HepG2 (cell line): ENCODE measurements around the gene ACSL6. TPM values are rescaled to one million over a fixed set of nuclear protein-coding genes. Genes with fewer than 3 reads are reported as not detected.

ENCODE experiments used
- FOXK1 ChIP-seq: sonication (generic); formaldehyde crosslinking; IDR thresholded peaks from 2 replicates; pipeline ENCODE4 v1.4.0; 2020; ENCODE audit warnings: low read depth, missing genetic modification reagents, borderline replicate concordance
- HOXA9 ChIP-seq: sonication (generic); formaldehyde crosslinking; IDR thresholded peaks from 2 replicates; pipeline ENCODE4 v1.8.1; 2022; ENCODE audit warnings: missing genetic modification reagents, mild to moderate bottlenecking, moderate library complexity, borderline replicate concordance
- NPAS2 ChIP-seq: sonication (generic); formaldehyde crosslinking; IDR thresholded peaks from 2 replicates; pipeline ENCODE4 v1.8.0; 2022; ENCODE audit warnings: mild to moderate bottlenecking, missing genetic modification reagents, borderline replicate concordance
- RFX5 ChIP-seq: IDR thresholded peaks from 2 replicates; pipeline ENCODE4 v1.6.1; 2011; ENCODE audit warnings: low read depth, low read length, improper control_type of control experiment
- SAP130 ChIP-seq: IDR thresholded peaks from 2 replicates; pipeline ENCODE4 v1.6.1; 2016; ENCODE audit warnings: low read depth
- SMARCE1 ChIP-seq: fragments of 450-650 bp; IDR thresholded peaks from 2 replicates; pipeline ENCODE4 v1.6.1; 2017; ENCODE audit warnings: borderline replicate concordance
- THAP11 ChIP-seq: IDR thresholded peaks from 2 replicates; pipeline ENCODE4 v1.6.1; 2016; ENCODE audit warnings: missing biosample characterization, missing genetic modification reagents
- ZBTB38 ChIP-seq: sonication (generic); formaldehyde crosslinking; IDR thresholded peaks from 2 replicates; pipeline ENCODE4 v1.5.1; 2020; ENCODE audit warnings: mild to moderate bottlenecking, missing genetic modification reagents
- ZFP41 ChIP-seq: sonication (generic); formaldehyde crosslinking; IDR thresholded peaks from 2 replicates; pipeline ENCODE4 v1.4.0; 2020; ENCODE audit warnings: mild to moderate bottlenecking, missing genetic modification reagents, borderline replicate concordance
- ZNF253 ChIP-seq: sonication (generic); formaldehyde crosslinking; IDR thresholded peaks from 2 replicates; pipeline ENCODE4 v1.8.0; 2022; ENCODE audit warnings: mild to moderate bottlenecking, missing genetic modification reagents, borderline replicate concordance
- ZNF333 ChIP-seq: sonication (generic); formaldehyde crosslinking; IDR thresholded peaks from 2 replicates; pipeline ENCODE4 v1.4.0; 2020; ENCODE audit warnings: mild to moderate bottlenecking, missing genetic modification reagents, borderline replicate concordance
- ZNF468 ChIP-seq: sonication (generic); formaldehyde crosslinking; IDR thresholded peaks from 2 replicates; pipeline ENCODE4 v1.8.0; 2022; ENCODE audit warnings: mild to moderate bottlenecking, moderate library complexity, missing genetic modification reagents
- ZNF7 ChIP-seq: IDR thresholded peaks from 2 replicates; pipeline ENCODE4 v1.6.1; 2016; ENCODE audit warnings: missing biosample characterization, missing genetic modification reagents
- ZNF839 ChIP-seq: sonication (generic); formaldehyde crosslinking; IDR thresholded peaks from 2 replicates; pipeline ENCODE4 v1.4.0; 2020; ENCODE audit warnings: missing genetic modification reagents, mild to moderate bottlenecking, borderline replicate concordance
- ZNF879 ChIP-seq: sonication (generic); formaldehyde crosslinking; IDR thresholded peaks from 2 replicates; pipeline ENCODE4 v1.8.1; 2023; ENCODE audit warnings: missing genetic modification reagents
- polyA plus RNA-seq, 8 experiments: library from polyadenylated mRNA; depleted of rRNA in 3 of 8; stranded (reverse) in 7 of 8; unstranded in 1 of 8; fragments of >200 nt; fragmentation: Illumina TruSeq in 4 of 8; extraction: Trizol in 4 of 8; gene quantifications; 2 replicates each; pipeline versions ENCODE4 v1.2.1 to v1.2.3, GENCODE V29; 2011 to 2016; ENCODE audit warnings: low read depth in 4 of 8, missing spikeins in 1 of 8, mixed read lengths in 1 of 8; ENCODE audit not compliant: insufficient read depth in 1 of 8
- total RNA-seq, 5 experiments: library from RNA; depleted of rRNA; stranded (reverse); fragments of >200 nt; fragmentation: Illumina TruSeq; extraction: Trizol; gene quantifications; 2 replicates each; pipeline ENCODE4 v1.2.3, GENCODE V29; 2016; ENCODE audit warnings: low read depth in 1 of 5
- TF ChIP-seq, protein P1 (sequence below): sonication (generic); formaldehyde crosslinking; conservative IDR thresholded peaks from 2 replicates; pipeline ENCODE4 v1.8.0; 2022; ENCODE audit warnings: mild to moderate bottlenecking, moderate library complexity, missing genetic modification reagents
- TF ChIP-seq, protein P2 (sequence below): sonication (generic); formaldehyde crosslinking; IDR thresholded peaks from 2 replicates; pipeline ENCODE4 v1.8.1; 2023; ENCODE audit warnings: mild to moderate bottlenecking, moderate library complexity, missing genetic modification reagents
- TF ChIP-seq, protein P3 (sequence below): IDR thresholded peaks from 2 replicates; pipeline ENCODE4 v1.6.1; 2016; ENCODE audit warnings: control low read depth
- TF ChIP-seq, protein P4 (sequence below): sonication (generic); formaldehyde crosslinking; IDR thresholded peaks from 2 replicates; pipeline ENCODE4 v1.8.1; 2023; ENCODE audit warnings: mild to moderate bottlenecking, missing genetic modification reagents, borderline replicate concordance
- TF ChIP-seq, protein P5 (sequence below): sonication (generic); formaldehyde crosslinking; conservative IDR thresholded peaks from 2 replicates; pipeline ENCODE4 v1.4.0; 2020; ENCODE audit warnings: missing genetic modification reagents
- TF ChIP-seq, protein P6 (sequence below): sonication (generic); formaldehyde crosslinking; IDR thresholded peaks from 2 replicates; pipeline ENCODE4 v1.4.0; 2020; ENCODE audit warnings: mild to moderate bottlenecking, missing genetic modification reagents

ACSL6 gene
- total and polyA plus RNA-seq, 2 of the 13 experiments (the other 11 are each of a cell fraction or from before 2014, with no cell fraction given), result 3.7 to 3.8 TPM

DNA sequence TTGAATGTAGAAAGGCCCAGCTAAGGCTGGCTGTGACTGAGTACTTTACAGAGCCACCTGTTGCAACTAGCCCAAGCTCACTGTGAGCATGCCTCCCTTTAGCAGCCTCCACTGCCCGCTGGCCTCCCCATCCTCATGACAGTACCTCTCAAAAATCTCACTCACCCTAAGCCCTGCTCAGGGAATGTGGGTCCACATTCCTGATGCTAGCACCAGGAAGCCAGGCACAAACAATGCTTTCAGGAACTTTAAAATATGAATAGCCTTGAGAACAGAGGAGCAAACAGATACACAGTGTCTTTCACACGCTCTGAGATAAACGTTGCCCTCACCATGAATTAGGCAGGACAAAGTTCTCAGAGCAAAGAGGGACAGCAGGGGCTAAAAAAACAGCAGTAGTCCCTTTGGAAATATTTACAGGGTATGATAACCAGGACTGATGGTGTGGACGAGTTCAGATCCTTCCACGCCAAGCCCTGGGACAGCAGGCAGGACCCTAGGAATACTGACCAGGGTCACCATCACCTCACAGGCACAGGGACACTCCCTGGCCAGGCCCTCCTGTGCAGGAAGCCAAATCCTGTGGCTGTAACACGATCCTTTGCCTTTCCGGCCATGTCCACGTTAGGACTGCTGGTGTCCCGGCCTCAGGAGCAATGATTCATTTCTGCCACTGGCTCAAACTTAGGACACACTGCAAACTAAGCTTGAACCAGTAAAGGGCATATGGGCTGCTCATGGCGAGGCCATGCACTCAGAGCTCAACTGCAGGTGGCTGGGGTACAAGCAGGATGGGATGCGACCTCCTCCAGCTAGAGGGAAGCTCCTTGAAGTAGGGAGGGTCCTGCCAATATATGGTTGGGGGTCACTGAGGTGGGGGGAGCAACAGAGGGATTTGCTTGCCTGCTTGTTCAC is 9.6 kb downstream of the ACSL6 start (continued):
- TF ChIP-seq, protein P1, sequence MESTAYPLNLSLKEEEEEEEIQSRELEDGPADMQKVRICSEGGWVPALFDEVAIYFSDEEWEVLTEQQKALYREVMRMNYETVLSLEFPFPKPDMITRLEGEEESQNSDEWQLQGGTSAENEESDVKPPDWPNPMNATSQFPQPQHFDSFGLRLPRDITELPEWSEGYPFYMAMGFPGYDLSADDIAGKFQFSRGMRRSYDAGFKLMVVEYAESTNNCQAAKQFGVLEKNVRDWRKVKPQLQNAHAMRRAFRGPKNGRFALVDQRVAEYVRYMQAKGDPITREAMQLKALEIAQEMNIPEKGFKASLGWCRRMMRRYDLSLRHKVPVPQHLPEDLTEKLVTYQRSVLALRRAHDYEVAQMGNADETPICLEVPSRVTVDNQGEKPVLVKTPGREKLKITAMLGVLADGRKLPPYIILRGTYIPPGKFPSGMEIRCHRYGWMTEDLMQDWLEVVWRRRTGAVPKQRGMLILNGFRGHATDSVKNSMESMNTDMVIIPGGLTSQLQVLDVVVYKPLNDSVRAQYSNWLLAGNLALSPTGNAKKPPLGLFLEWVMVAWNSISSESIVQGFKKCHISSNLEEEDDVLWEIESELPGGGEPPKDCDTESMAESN (CRISPR knock-in tag), result peak; percentile 18; the same call in 1 of the 2 replicates
- peak; percentile 35; the same call in 1 of the 2 replicates for TF ChIP-seq FOXK1 (CRISPR knock-in tag)
- no peak for TF ChIP-seq ZNF468 (CRISPR knock-in tag)
- 0 out of 2 replicates have a peak, but pooled peaks have one; percentile 50 for TF ChIP-seq ZNF253 (CRISPR knock-in tag)
- TF ChIP-seq, protein P2, sequence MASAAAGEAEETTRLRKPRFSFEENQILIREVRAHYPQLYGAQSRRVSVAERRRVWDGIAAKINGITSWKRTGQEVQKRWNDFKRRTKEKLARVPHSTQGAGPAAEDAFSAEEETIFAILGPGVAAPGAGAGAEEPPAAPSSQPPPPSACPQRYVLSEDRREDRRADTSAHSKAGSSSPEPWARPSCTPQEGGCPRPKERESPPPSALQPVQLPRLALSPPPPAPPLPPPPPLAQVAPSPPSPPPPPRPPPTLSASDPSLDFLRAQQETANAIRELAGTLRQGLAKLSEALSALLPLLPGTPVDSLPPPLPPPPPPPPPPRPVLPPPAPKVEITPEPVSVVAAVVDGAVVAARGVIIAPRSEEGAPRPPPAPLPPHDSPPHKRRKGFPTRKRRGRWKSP (CRISPR knock-in tag), result 0 out of 2 replicates have a peak, but pooled peaks have one; percentile 84
- TF ChIP-seq HOXA9 (CRISPR knock-in tag), result no peak
- TF ChIP-seq ZNF839 (CRISPR knock-in tag), result peak; percentile 44; the same call in 1 of the 2 replicates
- no peak for TF ChIP-seq ZNF333 (CRISPR knock-in tag)
- TF ChIP-seq ZBTB38, result 0 out of 2 replicates have a peak, but pooled peaks have one; percentile 23
- peak; percentile 87; the same call in 1 of the 2 replicates for TF ChIP-seq ZNF879 (CRISPR knock-in tag)
- no peak for TF ChIP-seq NPAS2 (CRISPR knock-in tag)
- TF ChIP-seq THAP11 (CRISPR knock-in tag), result peak; percentile 70
- TF ChIP-seq SMARCE1, result no peak
- TF ChIP-seq, protein P3, sequence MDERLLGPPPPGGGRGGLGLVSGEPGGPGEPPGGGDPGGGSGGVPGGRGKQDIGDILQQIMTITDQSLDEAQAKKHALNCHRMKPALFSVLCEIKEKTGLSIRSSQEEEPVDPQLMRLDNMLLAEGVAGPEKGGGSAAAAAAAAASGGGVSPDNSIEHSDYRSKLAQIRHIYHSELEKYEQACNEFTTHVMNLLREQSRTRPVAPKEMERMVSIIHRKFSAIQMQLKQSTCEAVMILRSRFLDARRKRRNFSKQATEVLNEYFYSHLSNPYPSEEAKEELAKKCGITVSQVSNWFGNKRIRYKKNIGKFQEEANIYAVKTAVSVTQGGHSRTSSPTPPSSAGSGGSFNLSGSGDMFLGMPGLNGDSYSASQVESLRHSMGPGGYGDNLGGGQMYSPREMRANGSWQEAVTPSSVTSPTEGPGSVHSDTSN (CRISPR knock-in tag), result no peak
- TF ChIP-seq, protein P4, sequence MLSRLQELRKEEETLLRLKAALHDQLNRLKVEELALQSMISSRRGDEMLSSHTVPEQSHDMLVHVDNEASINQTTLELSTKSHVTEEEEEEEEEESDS (CRISPR knock-in tag), result peak; percentile 53; the same call in 1 of the 2 replicates
- TF ChIP-seq SAP130 (CRISPR knock-in tag), result peak; percentile 77
- TF ChIP-seq ZFP41 (CRISPR knock-in tag), result no peak
- TF ChIP-seq, protein P5, sequence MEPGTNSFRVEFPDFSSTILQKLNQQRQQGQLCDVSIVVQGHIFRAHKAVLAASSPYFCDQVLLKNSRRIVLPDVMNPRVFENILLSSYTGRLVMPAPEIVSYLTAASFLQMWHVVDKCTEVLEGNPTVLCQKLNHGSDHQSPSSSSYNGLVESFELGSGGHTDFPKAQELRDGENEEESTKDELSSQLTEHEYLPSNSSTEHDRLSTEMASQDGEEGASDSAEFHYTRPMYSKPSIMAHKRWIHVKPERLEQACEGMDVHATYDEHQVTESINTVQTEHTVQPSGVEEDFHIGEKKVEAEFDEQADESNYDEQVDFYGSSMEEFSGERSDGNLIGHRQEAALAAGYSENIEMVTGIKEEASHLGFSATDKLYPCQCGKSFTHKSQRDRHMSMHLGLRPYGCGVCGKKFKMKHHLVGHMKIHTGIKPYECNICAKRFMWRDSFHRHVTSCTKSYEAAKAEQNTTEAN (CRISPR knock-in tag), result no peak; the same call in 1 of the 2 replicates
- TF ChIP-seq RFX5, result 0 out of 2 replicates have a peak, but pooled peaks have one; percentile 24
- TF ChIP-seq, protein P6, sequence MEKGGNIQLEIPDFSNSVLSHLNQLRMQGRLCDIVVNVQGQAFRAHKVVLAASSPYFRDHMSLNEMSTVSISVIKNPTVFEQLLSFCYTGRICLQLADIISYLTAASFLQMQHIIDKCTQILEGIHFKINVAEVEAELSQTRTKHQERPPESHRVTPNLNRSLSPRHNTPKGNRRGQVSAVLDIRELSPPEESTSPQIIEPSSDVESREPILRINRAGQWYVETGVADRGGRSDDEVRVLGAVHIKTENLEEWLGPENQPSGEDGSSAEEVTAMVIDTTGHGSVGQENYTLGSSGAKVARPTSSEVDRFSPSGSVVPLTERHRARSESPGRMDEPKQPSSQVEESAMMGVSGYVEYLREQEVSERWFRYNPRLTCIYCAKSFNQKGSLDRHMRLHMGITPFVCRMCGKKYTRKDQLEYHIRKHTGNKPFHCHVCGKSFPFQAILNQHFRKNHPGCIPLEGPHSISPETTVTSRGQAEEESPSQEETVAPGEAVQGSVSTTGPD (CRISPR knock-in tag), result peak; percentile 94
- TF ChIP-seq ZNF7, result no peak
